ENCODE results near the gene TTC39B.

The TTC39B gene

GRCh38 chr9:15225564-15226126, 81.4 kb downstream of the TTC39B start:
- DNase-seq (ENCODE audit: low read depth) = no peak

DNA sequence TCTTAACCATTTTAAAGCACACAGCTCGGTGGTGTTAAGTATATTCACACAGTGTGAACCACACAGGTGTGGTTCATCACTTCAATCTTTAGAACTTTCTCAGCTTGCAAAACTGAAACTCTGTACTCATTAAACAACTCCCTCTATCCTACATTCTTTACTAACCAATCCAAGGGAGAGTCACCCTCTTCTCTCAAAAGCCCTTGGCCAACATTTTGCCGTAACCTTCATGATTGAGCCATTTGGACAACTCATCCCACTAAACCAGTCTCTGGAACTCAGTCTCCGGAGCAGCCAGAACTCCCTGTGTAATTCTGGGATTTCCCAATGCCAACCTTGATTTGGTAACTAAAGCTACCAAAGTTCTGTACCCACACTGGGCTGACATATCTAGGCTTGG, 84.7 kb downstream of the TTC39B start:
- no peak for DNase-seq (ENCODE audit: low read depth)

DNA sequence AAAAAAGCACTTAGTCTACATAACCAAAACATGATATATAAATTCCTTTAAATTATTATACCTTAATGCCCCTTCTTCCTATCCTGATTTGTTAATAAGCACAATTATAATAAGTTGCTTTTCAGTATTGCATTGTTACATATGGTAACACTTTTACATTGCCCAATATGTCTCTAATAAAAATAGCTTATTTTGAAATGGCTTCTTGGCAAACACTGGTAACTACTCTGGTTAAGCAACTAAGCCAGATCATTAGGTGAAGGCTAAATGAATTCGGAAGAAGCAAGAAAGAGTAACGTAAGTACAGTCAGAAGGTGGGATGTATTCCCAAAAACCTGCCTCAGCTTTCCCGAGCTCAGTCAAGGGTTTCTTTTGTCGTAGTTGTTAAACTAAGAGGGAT, 85.3 kb downstream of the TTC39B start:
- no peak for DNase-seq (ENCODE audit: low read depth)

DNA sequence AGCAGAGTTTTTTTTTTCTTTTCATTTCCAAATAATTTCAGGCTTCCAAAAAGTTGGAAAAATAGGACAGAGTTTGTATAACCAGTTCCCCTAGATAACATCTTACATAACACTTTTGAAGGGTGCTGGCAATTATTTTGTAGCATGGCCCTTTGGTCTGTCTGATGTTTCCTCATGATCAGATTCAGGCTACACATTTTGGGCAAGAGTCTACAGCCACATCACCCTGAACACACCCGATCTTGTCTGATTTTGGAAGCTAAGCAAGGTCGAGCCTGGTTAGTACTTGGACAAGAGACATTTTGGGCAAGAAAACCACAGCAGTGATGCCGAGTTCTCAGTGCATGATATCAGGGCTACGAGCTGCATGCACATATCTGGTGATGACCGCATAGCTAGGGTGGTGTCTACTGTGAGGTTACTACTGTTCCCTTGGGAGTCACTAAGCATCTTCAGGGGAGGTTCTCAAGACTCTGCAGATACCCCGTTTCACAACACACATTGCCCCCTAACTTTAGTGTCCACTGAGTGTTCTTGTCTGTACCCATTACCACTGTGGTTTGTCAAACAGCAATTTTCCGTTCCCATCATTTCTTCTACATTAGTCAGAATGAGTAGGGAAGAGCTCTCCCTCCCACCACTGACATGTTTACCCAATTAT, 86.2 kb downstream of the TTC39B start:
- no peak for DNase-seq (ENCODE audit: low read depth)

DNA sequence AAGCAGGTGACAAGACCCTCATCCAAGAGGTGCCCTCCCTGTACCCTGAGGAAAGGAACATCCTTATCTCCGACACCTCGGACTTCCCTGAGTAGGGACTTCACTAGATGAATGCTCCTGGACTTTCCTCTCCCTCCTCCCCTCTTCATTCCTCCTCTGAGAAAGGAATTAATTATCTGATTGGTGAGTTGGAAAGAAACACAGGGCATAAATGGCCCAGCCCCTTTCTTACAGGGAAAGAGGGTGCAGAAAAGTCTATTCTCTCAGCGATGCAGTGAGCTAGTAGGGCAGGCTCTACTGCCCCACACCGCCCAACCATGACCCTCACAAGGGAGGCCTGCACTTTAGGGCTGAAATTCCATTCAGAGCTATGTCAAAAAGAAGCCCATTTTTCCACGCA, 87.5 kb downstream of the TTC39B start:
- no peak for DNase-seq (ENCODE audit: low read depth)

GRCh38 chr9:15218994-15219393, 88.0 kb downstream of the TTC39B start:
- no peak for DNase-seq (ENCODE audit: low read depth)

GRCh38 chr9:15213249-15213648, 93.8 kb downstream of the TTC39B start:
- DNase-seq (ENCODE audit: low read depth) = no peak

DNA sequence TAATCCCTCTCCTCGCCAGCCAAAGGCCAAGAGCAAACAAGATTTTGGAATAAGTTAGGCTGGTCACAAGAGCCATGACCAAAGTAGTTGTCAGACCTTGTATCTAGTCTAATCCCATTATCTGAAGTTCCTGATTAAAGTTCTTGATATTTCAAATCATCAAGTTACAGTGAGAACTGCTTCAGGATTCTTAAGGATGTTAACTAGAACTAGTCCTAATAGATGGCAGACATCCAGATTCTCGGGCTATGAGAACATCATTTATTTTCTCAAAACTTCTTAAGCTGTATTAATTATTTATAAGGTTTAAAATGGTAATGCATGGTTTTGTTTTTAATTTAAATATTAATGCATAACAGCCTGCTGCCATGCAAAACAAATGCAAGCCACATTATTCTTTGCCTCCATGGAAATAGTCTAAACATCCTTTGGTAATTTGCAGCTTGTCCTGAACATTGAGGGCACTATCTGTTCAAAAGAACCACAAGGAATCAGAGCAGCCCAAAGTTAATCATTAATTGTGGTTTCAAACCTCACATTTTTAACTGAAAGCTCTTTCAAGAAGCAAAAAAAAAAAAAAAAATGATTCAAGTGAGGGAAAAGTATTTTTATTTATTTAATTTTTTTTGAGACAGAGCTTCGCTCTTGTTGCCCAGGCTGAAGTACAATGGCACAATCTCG, 95.1 kb downstream of the TTC39B start:
- DNase-seq (ENCODE audit: low read depth) = no peak

DNA sequence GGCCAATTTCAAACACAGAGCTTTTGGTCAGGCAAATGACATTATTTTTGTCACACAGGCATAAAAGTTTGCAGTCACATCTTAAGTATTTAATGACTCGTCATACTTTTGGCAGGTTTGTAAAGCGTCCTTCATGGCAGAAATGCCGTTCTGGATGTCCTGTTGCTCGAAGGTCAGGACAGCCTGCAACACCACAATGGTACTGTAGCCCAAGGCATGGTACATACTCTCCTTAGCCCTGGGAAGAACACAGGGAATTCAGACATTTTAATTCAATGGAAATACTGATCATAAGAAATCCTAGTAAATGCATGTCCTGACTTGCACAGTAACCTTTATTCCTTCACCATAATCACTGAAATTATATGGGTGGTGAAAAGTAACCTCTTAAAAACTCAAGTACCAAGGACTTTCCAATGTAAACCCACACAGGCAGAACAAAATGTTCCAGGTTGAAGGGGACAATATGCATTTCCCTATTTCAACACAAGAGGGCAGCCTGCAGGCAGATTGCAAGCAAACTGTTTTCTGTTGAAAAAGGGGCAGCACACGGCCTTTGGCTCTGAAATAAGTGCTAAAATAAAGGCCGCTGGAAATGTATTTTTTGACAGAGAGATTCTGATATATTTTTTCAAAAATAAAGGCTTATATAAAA, 95.7 kb downstream of the TTC39B start:
- DNase-seq (ENCODE audit: low read depth) = peak; percentile 47

- DNase-seq (ENCODE audit: low read depth) = no peak
Measured at GRCh38 chr9:15206903-15207696, 99.9 kb downstream of the TTC39B start.

DNA sequence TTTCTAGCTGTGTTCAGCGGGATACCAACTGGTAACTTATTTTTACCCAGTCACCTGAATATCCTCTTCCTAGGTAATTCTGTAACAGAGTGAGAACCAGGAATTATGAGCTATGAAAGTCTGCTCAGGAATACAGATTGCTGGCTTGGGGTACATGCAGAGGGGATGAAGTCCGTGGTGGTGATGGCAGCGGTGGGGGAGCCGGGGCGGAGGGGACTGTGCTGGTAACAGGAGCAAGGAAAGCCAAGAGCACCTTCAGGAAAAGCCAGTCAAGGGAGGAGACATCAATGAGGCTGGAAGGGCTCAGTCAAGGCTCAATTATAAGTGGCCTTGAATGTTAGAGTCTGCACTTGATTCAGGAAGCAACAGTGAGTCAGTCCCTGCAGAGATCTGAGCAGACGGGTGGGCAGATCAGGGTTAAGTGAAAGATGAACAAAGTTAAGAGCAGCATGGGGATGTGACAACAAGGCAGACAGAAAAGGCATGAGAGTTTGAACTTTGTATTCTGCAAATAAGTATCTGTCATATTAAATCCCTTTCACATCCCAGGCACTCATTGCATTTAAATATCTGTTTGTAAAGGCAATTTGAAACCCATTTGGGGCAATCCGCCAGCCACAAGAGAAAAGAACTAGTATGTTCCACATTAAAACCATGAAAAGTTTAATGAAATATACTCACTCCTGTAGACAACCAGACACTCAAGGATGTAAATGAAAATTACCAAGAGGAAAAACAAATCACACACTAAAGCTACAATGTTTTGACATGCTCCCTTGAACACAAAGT, 101.2 kb downstream of the TTC39B start:
- no peak for DNase-seq (ENCODE audit: low read depth)

DNA sequence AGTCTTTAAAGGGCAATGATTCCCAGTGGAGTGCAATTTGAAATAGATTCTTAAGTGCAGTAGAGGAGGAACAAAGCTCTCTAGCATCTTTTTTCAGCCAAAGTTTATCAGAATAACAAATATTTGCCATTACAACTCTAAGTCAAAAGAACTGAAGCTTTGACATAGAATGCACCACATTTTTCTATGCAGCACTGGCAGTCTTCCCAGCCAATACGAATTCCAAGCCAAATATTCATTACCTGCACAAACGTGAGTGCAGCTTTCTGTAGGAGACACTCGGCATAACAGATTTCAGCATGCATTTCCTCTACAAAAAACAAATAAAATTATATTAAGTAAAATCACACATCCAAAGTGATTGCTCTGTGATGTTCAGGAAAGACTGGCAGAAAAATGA, 103.4 kb downstream of the TTC39B start:
- DNase-seq (ENCODE audit: low read depth) = no peak

DNA sequence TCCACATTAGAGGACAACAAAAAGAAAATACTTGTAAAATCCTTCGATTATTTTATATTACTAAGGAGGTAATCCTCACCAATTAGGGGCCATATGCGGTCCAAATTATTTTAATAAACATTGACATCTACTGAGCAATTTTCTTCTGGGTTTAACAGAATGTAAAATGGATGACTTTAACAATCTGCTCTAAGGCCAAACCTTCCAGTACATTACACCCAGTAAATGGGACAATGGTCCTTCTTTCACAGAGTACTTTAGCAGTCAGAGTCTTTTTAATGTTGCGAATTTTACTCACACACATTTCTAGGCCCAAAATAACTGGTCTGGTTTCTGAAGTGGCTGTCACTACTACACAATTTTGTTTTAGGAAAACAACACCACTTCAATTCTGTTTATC, 106.9 kb downstream of the TTC39B start:
- no peak for DNase-seq (ENCODE audit: low read depth)

GRCh38 chr9:15192856-15193255, 114.2 kb downstream of the TTC39B start:
- DNase-seq (ENCODE audit: low read depth) = no peak

- no peak for DNase-seq (ENCODE audit: low read depth)
Measured at GRCh38 chr9:15191378-15191777, 115.6 kb downstream of the TTC39B start.

DNA sequence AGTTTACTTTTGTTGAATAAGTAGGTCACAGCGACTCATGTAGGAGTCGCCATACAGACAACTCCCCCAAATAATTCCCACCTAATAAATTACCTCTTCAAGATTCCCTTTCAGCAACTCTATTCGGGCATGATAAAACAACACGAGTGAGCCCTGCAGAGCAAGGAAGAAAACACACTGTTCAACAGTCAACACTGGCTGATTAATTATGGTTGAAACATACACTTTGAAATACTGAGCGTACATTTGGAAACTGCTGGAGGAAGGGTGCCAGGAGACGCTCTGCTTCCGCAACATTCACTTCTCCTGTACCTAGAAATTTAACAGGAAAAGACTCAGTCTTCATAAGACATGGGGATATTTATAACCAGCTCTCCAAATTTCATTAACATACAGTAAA, 117.5 kb downstream of the TTC39B start:
- no peak for DNase-seq (ENCODE audit: low read depth)

- no peak for DNase-seq (ENCODE audit: low read depth)
Measured at GRCh38 chr9:15187589-15187988, 119.4 kb downstream of the TTC39B start.

DNA sequence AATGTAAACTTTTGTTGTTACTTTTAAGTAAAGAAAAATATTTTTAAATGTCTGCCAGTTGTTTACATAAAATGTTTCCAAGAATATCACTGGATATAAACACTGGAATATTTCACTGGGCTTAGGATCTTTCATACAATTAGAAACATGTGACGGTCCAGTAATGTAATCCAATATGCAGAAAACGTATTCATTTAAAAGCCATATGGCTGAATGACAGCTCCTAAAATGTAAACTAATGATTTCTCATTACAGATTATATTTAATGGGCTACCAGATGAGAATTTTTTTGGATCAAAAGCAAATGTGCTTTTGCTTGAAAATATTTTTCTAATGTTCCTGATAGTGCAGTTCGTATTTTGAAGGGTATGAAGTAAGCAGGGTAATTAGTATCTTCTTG, 124.3 kb downstream of the TTC39B start:
- no peak for DNase-seq (ENCODE audit: low read depth)

GRCh38 chr9:15182101-15182551, 124.9 kb downstream of the TTC39B start:
- no peak for DNase-seq (ENCODE audit: low read depth)

- no peak for DNase-seq (ENCODE audit: low read depth)
Measured at GRCh38 chr9:15180124-15180523, 126.9 kb downstream of the TTC39B start.

GRCh38 chr9:15178631-15179030, 128.4 kb downstream of the TTC39B start:
- no peak for DNase-seq (ENCODE audit: low read depth)

All from stimulated activated CD4-positive, alpha-beta T cell treated with anti-CD3 and anti-CD28 coated beads, Interleukin-2, amount 100 ng/mL, for 4 hours (primary cell).